Measurements from ENCODE around the gene SUMF1. TPM values are rescaled to one million over a fixed set of nuclear protein-coding genes. Genes with fewer than 3 reads are reported as not detected.

SUMF1 gene
- total and polyA plus RNA-seq, 4 donors = 23.3 to 35.8 (median 28.4) TPM

DNA sequence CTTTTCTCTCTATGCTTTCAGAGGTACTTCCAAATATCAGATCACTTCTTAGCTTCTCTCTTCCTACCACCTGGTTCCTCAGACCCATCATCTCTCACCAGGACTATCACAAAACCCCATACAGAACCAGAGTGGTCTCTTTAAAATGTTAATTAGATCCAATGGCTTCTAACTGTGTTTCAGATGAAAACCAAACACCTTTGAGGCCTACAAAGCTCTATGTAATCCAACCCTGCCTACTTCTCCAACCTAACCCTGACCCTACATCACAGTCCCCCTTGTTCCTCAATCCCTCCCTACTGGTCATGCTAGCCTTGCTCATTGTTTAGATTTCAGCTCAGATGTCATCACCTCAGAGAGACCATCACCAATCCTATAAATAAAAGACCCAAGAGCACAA, 34.8 kb downstream of the SUMF1 start:
- intact Hi-C loops (cut with DNase I) = no loop called here
- no peaks in the 10 kb centered on the region for H3K36me3 ChIP-seq (ENCODE audit: control insufficient read depth in 1 of 2, insufficient read depth in 2 of 2, low read length in 1 of 2)
- H3K9me3 ChIP-seq (ENCODE audit: control insufficient read depth, low read length) = no peaks in the 10 kb centered on the region
- no peaks in the 10 kb centered on the region for H3K27me3 ChIP-seq (ENCODE audit: control insufficient read depth in 1 of 2, insufficient read depth in 2 of 2, low read length in 1 of 2)
- DNase-seq (no peak), ATAC-seq (ENCODE audit: low FRiP score) (no peak)
- no peak overlapping the region for H3K27ac ChIP-seq (ENCODE audit: low read depth in 1 of 2, low read length in 2 of 2)
- H3K4me3 ChIP-seq (ENCODE audit: low read length in 2 of 2) = no peak overlapping the region
- H3K4me1 ChIP-seq (ENCODE audit: control insufficient read depth in 1 of 2, insufficient read depth in 2 of 2, low read length in 2 of 2) = peaks cover 0 to 3% of the 10 kb centered on the region in 2 donors

DNA sequence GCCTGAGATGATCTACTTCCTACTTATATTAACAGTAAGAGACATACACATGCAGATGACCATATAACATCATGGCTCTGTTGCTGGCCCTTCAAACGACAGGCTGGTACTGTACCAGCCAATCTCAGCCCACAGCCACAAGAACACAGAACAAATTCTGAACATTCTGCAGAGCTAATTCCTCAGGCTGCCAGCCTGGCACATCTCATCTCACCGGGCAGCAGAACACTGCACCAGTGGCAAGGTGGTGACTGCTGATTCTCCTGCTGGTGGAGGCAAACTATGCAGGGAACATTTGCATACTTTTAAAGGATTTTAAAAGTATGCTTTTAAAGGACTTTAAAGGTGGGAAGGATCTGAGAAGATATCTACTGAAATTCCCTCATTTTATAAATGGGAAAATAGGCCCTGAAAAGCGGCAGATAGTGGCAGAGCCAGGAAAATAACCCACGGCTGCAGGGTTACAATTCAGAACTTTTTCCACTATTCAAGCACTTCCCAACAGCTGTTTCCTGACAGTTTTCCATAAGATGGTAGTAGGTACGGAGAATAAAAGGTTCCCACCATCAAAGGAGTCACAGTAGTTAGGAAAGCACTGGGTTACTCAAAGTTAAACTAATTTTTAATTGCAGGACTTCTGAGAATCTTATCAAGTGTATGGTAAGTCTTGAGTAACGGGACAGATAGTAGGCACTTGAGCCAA, 37.3 kb downstream of the SUMF1 start:
- ATAC-seq (ENCODE audit: low FRiP score) (no peak), DNase-seq (no peak)
- intact Hi-C loops (cut with DNase I) = loop anchor here in 1 of 2 donors (5.0 kb wide), 1 partner anchor 43 kb away; no protein-coding TSS in a partner anchor
- Histone ChIP-seq H3K4me1 (ENCODE audit: control insufficient read depth in 1 of 2, insufficient read depth in 2 of 2, low read length in 2 of 2) (peaks cover 0 to 8% of the 10 kb centered on the region in 2 donors), H3K27ac (ENCODE audit: low read depth in 1 of 2, low read length in 2 of 2) (no peak overlapping the region), H3K4me3 (ENCODE audit: low read length in 2 of 2) (no peak overlapping the region), H3K9me3 (ENCODE audit: control insufficient read depth, low read length) (no peaks in the 10 kb centered on the region), H3K36me3 (ENCODE audit: control insufficient read depth in 1 of 2, insufficient read depth in 2 of 2, low read length in 1 of 2) (no peaks in the 10 kb centered on the region), H3K27me3 (ENCODE audit: control insufficient read depth in 1 of 2, insufficient read depth in 2 of 2, low read length in 1 of 2) (no peaks in the 10 kb centered on the region)
- 61 to 62% methylated on average over 6 of the region's 6 CpGs for WGBS, 2 donors

DNA sequence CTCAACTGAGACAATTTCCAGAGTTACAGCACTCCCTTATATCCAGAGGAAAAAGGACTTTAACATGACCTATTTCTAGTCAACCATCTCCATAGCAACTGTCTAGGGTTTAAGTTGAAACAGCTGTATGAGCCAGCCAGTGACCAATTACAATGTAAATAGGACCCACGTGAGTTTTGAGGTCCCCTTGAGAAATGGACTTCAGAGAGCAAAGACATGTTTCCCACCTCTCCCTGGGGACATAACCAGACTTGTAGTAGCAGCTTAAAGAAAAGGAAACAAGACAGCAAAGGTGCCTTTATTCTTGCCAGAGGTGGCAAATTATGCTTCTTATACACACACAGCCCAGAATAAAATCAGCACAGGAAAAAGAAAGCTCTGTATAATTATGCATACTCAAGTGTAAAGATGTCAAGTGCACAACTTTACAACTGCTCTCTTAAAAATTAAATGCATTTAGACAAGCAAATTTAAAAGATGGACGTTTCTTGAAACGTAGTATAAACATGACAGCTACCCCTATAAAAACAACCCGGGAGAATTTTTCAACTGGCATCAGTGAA, 40.2 kb downstream of the SUMF1 start:
- Histone ChIP-seq H3K4me1 (ENCODE audit: control insufficient read depth in 1 of 2, insufficient read depth in 2 of 2, low read length in 2 of 2) (peaks cover 2 to 13% of the 10 kb centered on the region in 2 donors), H3K36me3 (ENCODE audit: control insufficient read depth in 1 of 2, insufficient read depth in 2 of 2, low read length in 1 of 2) (no peaks in the 10 kb centered on the region), H3K27me3 (ENCODE audit: control insufficient read depth in 1 of 2, insufficient read depth in 2 of 2, low read length in 1 of 2) (no peaks in the 10 kb centered on the region), H3K9me3 (ENCODE audit: control insufficient read depth, low read length) (no peaks in the 10 kb centered on the region), H3K27ac (ENCODE audit: low read depth in 1 of 2, low read length in 2 of 2) (no peak overlapping the region), H3K4me3 (ENCODE audit: low read length in 2 of 2) (no peak overlapping the region)
- WGBS, 2 donors = 5 to 8% methylated on average over 4 of the region's 4 CpGs
- intact Hi-C loops (cut with DNase I) = loop anchor here in 1 of 2 donors (5.0 kb wide), 1 partner anchor 45 kb away; no protein-coding TSS in a partner anchor
- DNase-seq (no peak), ATAC-seq (ENCODE audit: low FRiP score) (peak; percentile 63)

DNA sequence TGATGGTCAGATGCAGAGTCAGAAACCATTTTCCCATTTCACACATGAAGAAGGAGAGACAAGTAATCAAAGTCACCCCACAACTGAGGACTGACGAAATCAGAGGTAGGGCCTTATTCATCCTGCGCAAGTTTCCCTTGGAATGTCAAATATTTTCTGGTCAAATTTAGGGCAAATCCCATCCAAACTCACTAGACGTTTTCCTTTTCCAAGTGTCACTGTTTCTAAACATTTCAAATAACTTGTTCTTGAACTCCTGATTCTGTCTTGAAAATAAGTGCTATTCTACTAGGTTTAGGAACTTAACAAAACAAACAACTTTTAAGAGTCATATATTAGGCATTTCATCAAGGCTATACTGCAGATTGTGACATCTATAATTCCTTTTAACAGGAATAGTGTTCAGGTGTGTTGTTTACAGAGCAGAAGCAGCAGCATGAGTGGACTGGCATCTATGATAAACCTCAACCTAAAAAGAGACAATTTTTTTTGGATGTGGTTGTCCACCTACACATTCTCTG, 40.7 kb downstream of the SUMF1 start:
- Histone ChIP-seq H3K27me3 (ENCODE audit: control insufficient read depth in 1 of 2, insufficient read depth in 2 of 2, low read length in 1 of 2) (no peaks in the 10 kb centered on the region), H3K36me3 (ENCODE audit: control insufficient read depth in 1 of 2, insufficient read depth in 2 of 2, low read length in 1 of 2) (no peaks in the 10 kb centered on the region), H3K4me3 (ENCODE audit: low read length in 2 of 2) (no peak overlapping the region), H3K4me1 (ENCODE audit: control insufficient read depth in 1 of 2, insufficient read depth in 2 of 2, low read length in 2 of 2) (peaks cover 2 to 13% of the 10 kb centered on the region in 2 donors), H3K9me3 (ENCODE audit: control insufficient read depth, low read length) (no peaks in the 10 kb centered on the region), H3K27ac (ENCODE audit: low read depth in 1 of 2, low read length in 2 of 2) (peak overlapping the region in 1 of 2 donors; percentile 5)
- 23 to 33% methylated on average over 3 of the region's 3 CpGs for WGBS, 2 donors
- no peak for ATAC-seq (ENCODE audit: low FRiP score)
- DNase-seq = no peak
- intact Hi-C loops (cut with DNase I) = loop anchor here in 1 of 2 donors (5.0 kb wide), 1 partner anchor 46 kb away; no protein-coding TSS in a partner anchor

DNA sequence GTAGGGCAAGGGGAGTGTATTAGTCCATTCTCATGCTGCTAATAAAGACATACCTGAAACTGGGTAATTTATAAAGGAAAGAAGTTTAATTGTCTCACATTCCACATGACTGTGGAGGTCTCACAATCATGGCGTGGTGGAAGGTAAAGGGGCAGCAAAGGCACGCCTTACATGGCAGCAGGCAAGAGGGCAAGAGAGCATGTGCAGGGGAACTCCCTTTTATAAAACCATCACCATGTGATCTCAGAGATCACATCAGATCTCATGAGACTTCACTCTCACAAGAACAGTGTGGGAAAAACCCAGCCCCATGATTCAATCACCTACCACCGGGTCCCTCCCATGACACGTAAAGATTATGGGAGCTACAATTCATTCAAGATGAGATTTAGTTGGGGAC, 41.4 kb downstream of the SUMF1 start:
- WGBS, 2 donors = 65 to 81% methylated on average over 4 of the region's 4 CpGs
- DNase-seq (no peak), ATAC-seq (ENCODE audit: low FRiP score) (no peak)
- intact Hi-C loops (cut with DNase I) = loop anchor here in 1 of 2 donors (5.0 kb wide), 1 partner anchor 47 kb away; no protein-coding TSS in a partner anchor
- H3K4me3 ChIP-seq (ENCODE audit: low read length in 2 of 2) = no peak overlapping the region
- H3K27ac ChIP-seq (ENCODE audit: low read depth in 1 of 2, low read length in 2 of 2) = no peak overlapping the region
- H3K4me1 ChIP-seq (ENCODE audit: control insufficient read depth in 1 of 2, insufficient read depth in 2 of 2, low read length in 2 of 2) = peaks cover 2 to 17% of the 10 kb centered on the region in 2 donors
- H3K9me3 ChIP-seq (ENCODE audit: control insufficient read depth, low read length) = no peaks in the 10 kb centered on the region
- H3K36me3 ChIP-seq (ENCODE audit: control insufficient read depth in 1 of 2, insufficient read depth in 2 of 2, low read length in 1 of 2) = no peaks in the 10 kb centered on the region
- no peaks in the 10 kb centered on the region for H3K27me3 ChIP-seq (ENCODE audit: control insufficient read depth in 1 of 2, insufficient read depth in 2 of 2, low read length in 1 of 2)

DNA sequence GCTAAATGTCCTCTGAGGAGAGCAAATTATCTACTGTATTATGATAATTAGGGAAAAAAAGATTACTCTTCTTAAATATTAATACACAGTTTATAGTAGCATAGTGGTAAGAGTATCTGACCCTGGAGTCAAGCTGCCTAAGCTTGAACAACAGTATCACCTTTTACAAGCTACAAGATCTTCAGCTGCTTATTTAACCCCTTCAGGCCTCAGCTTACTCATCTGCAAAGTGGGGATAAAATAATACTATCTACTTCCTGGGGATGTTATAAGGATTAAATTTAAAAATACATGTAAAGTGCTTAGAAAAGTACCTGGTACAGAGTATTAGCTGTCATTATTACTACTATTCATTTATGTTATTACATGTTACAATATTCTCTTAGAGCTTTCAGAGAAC, 42.0 kb downstream of the SUMF1 start:
- intact Hi-C loops (cut with DNase I) = loop anchor here in 1 of 2 donors (5.0 kb wide), 1 partner anchor 47 kb away; no protein-coding TSS in a partner anchor
- H3K4me1 ChIP-seq (ENCODE audit: control insufficient read depth in 1 of 2, insufficient read depth in 2 of 2, low read length in 2 of 2) = peaks cover 2 to 17% of the 10 kb centered on the region in 2 donors
- ATAC-seq (ENCODE audit: low FRiP score) = no peak
- H3K4me3 ChIP-seq (ENCODE audit: low read length in 2 of 2) = no peak overlapping the region
- no peaks in the 10 kb centered on the region for H3K27me3 ChIP-seq (ENCODE audit: control insufficient read depth in 1 of 2, insufficient read depth in 2 of 2, low read length in 1 of 2)
- no peak overlapping the region for H3K27ac ChIP-seq (ENCODE audit: low read depth in 1 of 2, low read length in 2 of 2)
- no peaks in the 10 kb centered on the region for H3K9me3 ChIP-seq (ENCODE audit: control insufficient read depth, low read length)
- DNase-seq = no peak
- no peaks in the 10 kb centered on the region for H3K36me3 ChIP-seq (ENCODE audit: control insufficient read depth in 1 of 2, insufficient read depth in 2 of 2, low read length in 1 of 2)

DNA sequence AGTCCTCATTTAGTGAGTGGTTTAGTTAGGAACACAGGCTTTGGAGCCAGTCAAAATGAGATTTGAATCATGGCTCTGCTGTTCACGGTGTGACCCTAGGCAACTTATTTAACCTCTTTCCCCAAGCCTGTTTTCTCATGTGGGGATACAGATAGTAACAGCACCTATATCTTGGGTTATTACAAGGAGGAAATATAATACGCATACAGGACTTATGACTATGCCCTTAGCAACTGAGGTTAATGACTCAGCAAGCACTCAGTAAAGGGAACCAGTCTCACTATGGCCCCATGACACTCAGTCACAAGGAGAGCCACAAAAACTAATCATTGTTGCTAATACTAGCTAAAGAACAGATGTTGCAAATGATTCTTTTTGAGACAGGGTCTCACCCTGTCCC, 45.9 kb downstream of the SUMF1 start:
- 86 to 89% methylated on average over 2 of the region's 2 CpGs for WGBS, 2 donors

DNA sequence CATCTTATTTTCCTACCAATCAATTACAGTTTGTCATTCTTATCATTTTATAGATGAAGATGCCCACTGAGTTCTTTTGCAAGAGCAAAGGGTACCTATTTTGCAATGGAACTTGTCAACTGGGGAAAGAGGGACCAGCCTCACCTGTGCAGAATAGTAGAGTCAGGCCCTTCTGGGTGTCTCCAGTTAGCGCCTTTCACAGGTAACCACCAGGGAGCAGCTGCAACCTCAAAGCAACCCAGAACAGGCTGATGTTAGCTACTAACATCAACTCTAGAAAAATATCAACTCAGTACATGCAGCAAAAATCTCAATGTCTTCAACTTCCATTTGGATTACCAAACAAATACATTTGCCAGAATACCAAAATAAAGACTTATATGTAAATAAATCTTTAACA, 47.1 kb downstream of the SUMF1 start:
- WGBS, 2 donors = 95% methylated on average over 1 of the region's 1 CpG
- DNase-seq = no peak
- peaks cover 0 to 1% of the 10 kb centered on the region in 2 donors for H3K36me3 ChIP-seq (ENCODE audit: control insufficient read depth in 1 of 2, insufficient read depth in 2 of 2, low read length in 1 of 2)
- peaks cover 2 to 12% of the 10 kb centered on the region in 2 donors for H3K4me1 ChIP-seq (ENCODE audit: control insufficient read depth in 1 of 2, insufficient read depth in 2 of 2, low read length in 2 of 2)
- intact Hi-C loops (cut with DNase I) = loop anchor here in 1 of 2 donors (5.0 kb wide), 3 partner anchors 57 to 162 kb away; partner anchors contain the start of gene ITPR1
- no peak for ATAC-seq (ENCODE audit: low FRiP score)
- no peak overlapping the region for H3K27ac ChIP-seq (ENCODE audit: low read depth in 1 of 2, low read length in 2 of 2)
- no peaks in the 10 kb centered on the region for H3K27me3 ChIP-seq (ENCODE audit: control insufficient read depth in 1 of 2, insufficient read depth in 2 of 2, low read length in 1 of 2)
- no peaks in the 10 kb centered on the region for H3K9me3 ChIP-seq (ENCODE audit: control insufficient read depth, low read length)
- H3K4me3 ChIP-seq (ENCODE audit: low read length in 2 of 2) = no peak overlapping the region

More for the DNA sequence above, 45.9 kb downstream of the SUMF1 start:
- no peak overlapping the region for H3K27ac ChIP-seq (ENCODE audit: low read depth in 1 of 2, low read length in 2 of 2)
- H3K4me1 ChIP-seq (ENCODE audit: control insufficient read depth in 1 of 2, insufficient read depth in 2 of 2, low read length in 2 of 2) = peaks cover 2 to 16% of the 10 kb centered on the region in 2 donors
- no peaks in the 10 kb centered on the region for H3K27me3 ChIP-seq (ENCODE audit: control insufficient read depth in 1 of 2, insufficient read depth in 2 of 2, low read length in 1 of 2)
- DNase-seq = no peak
- peaks cover 0 to 1% of the 10 kb centered on the region in 2 donors for H3K36me3 ChIP-seq (ENCODE audit: control insufficient read depth in 1 of 2, insufficient read depth in 2 of 2, low read length in 1 of 2)
- no peaks in the 10 kb centered on the region for H3K9me3 ChIP-seq (ENCODE audit: control insufficient read depth, low read length)
- no peak overlapping the region for H3K4me3 ChIP-seq (ENCODE audit: low read length in 2 of 2)
- intact Hi-C loops (cut with DNase I) = no loop called here
- ATAC-seq (ENCODE audit: low FRiP score) = no peak

All from aorta (tissue), 5 donors.